Epithelial cell of proximal tubule (primary cell): ENCODE measurements around the gene CFAP299. TPM values are rescaled to one million over a fixed set of nuclear protein-coding genes. Genes with fewer than 3 reads are reported as not detected.
"Not testable (repeated sequence)": the region's sequence is repeated elsewhere in the genome, so short reads cannot be mapped to it uniquely, and the experiment has no call there.

Source experiments
- DNase-seq: peaks from one replicate; pipeline ENCODE4 v3.0.0-alpha.2; 2011; ENCODE audit warnings: low read depth
- H3K4me3 ChIP-seq: 2 replicates; pipeline ENCODE4 v1.5.1; 2011; ENCODE audit warnings: low read depth, mild to moderate bottlenecking, low read length
- CTCF ChIP-seq: conservative IDR thresholded peaks from 2 replicates; pipeline ENCODE4 v1.5.1; 2012; ENCODE audit warnings: low read depth, mild to moderate bottlenecking, low read length
- total RNA-seq: library from RNA; depleted of rRNA; stranded (reverse); fragments of >200 nt; gene quantifications from 2 replicates; pipeline ENCODE4 v1.2.3, GENCODE V29; 2015

CFAP299 gene
- not detected in 2 replicates for total RNA-seq

- peak within 1 kb of the TSS; percentile 84 for H3K4me3 ChIP-seq
- peak; percentile 52 for TF ChIP-seq CTCF
- DNase-seq = peak; percentile 54
Measured at GRCh38 chr4:80335554-80336358, at the start of gene CFAP299. Gene CFAP299 (plus strand): TSS chr4:80335730.

- H3K4me3 ChIP-seq = no peak overlapping the region
- no peak for TF ChIP-seq CTCF
Measured at GRCh38 chr4:80286451-80286850, 49.1 kb upstream of the CFAP299 start.

GRCh38 chr4:80290665-80291064 is 44.9 kb upstream of the CFAP299 start:
- not testable (repeated sequence) for H3K4me3 ChIP-seq, DNase-seq

More at GRCh38 chr4:80286451-80286850, 49.1 kb upstream of the CFAP299 start:
- DNase-seq = no peak

GRCh38 chr4:80294206-80294605 is 41.3 kb upstream of the CFAP299 start:
- no peak for TF ChIP-seq CTCF
- no peak for DNase-seq
- H3K4me3 ChIP-seq = no peak overlapping the region

- TF ChIP-seq CTCF = no peak
- no peak for DNase-seq
- no peak overlapping the region for H3K4me3 ChIP-seq
Measured at GRCh38 chr4:80295336-80295735, 40.2 kb upstream of the CFAP299 start.

GRCh38 chr4:80295826-80296225 is 39.7 kb upstream of the CFAP299 start:
- no peak overlapping the region for H3K4me3 ChIP-seq
- no peak for DNase-seq
- TF ChIP-seq CTCF = no peak

- H3K4me3 ChIP-seq = no peak overlapping the region
- no peak for TF ChIP-seq CTCF
- DNase-seq = no peak
Measured at GRCh38 chr4:80301884-80302283, 33.6 kb upstream of the CFAP299 start.
